Mesenchymal stem cell (in vitro differentiated cells and primary cell): ENCODE data around the gene GYPC.

Experiments used
- DNase-seq: peaks from one replicate; pipeline ENCODE4 v3.0.0-alpha.2; 2013
- H2AFZ ChIP-seq: one replicate; pipeline ENCODE4 v1.6.1; 2013; ENCODE audit warnings: low read depth, mild to moderate bottlenecking, control low read depth, inconsistent platforms, low read length, moderate library complexity
- H2AK5ac ChIP-seq: 2 replicates; pipeline ENCODE4 v1.6.1; 2013; ENCODE audit warnings: low read length, moderate library complexity, mild to moderate bottlenecking, inconsistent platforms; ENCODE audit not compliant: severe bottlenecking
- H2BK120ac ChIP-seq: one replicate; pipeline ENCODE4 v1.6.1; 2013; ENCODE audit warnings: low read depth, mild to moderate bottlenecking, inconsistent platforms, low read length, moderate library complexity
- H2BK12ac ChIP-seq, 2 experiments: one replicate each; pipeline ENCODE4 v1.6.1; 2013; ENCODE audit warnings: inconsistent platforms in 2 of 2, low read length in 2 of 2, mild to moderate bottlenecking in 2 of 2, moderate library complexity in 2 of 2, control low read depth in 1 of 2
- H2BK15ac ChIP-seq: one replicate; pipeline ENCODE4 v1.6.1; 2013; ENCODE audit warnings: mild to moderate bottlenecking, low read depth, inconsistent platforms; ENCODE audit not compliant: poor library complexity, severe bottlenecking
- H2BK5ac ChIP-seq: 2 replicates; pipeline ENCODE4 v1.6.1; 2013; ENCODE audit warnings: low read depth, mild to moderate bottlenecking, low read length, control low read depth, inconsistent platforms; ENCODE audit not compliant: poor library complexity, severe bottlenecking
- H3K14ac ChIP-seq, 2 experiments: one replicate each; pipeline ENCODE4 v1.6.1; 2013; ENCODE audit warnings: inconsistent platforms in 2 of 2, low read length in 2 of 2, control low read depth in 1 of 2, mild to moderate bottlenecking in 1 of 2, moderate library complexity in 1 of 2
- H3K18ac ChIP-seq, 2 experiments: one replicate each; pipeline ENCODE4 v1.6.1; 2013; ENCODE audit warnings: inconsistent platforms in 2 of 2, low read length in 2 of 2, control low read depth in 1 of 2, low read depth in 1 of 2, mild to moderate bottlenecking in 1 of 2
- H3K23ac ChIP-seq, 2 experiments: one replicate each; pipeline ENCODE4 v1.6.1; 2013; ENCODE audit warnings: inconsistent platforms in 2 of 2, low read length in 2 of 2, mild to moderate bottlenecking in 2 of 2, moderate library complexity in 2 of 2, control low read depth in 1 of 2
- H3K27ac ChIP-seq: 2 replicates; pipeline ENCODE4 v1.5.1; 2013; ENCODE audit warnings: mild to moderate bottlenecking, moderate library complexity, low read length, control low read depth, inconsistent platforms; ENCODE audit not compliant: poor library complexity, severe bottlenecking
- H3K27me3 ChIP-seq, 2 experiments: 2 replicates each; pipeline versions ENCODE4 v1.6.1 to v1.7.0; 2013; ENCODE audit warnings: low read length in 2 of 2, mild to moderate bottlenecking in 2 of 2, moderate library complexity in 2 of 2, control low read depth in 1 of 2, inconsistent platforms in 1 of 2; ENCODE audit not compliant: control insufficient read depth in 1 of 2, insufficient read depth in 1 of 2
- H3K36me3 ChIP-seq, 2 experiments: 2 replicates each; pipeline versions ENCODE4 v1.6.1 to v1.7.0; 2013; ENCODE audit warnings: low read length in 2 of 2, control low read depth in 1 of 2, inconsistent platforms in 1 of 2, low read depth in 1 of 2, mild to moderate bottlenecking in 1 of 2; ENCODE audit not compliant: insufficient read depth in 2 of 2, control insufficient read depth in 1 of 2
- H3K4ac ChIP-seq, 2 experiments: one replicate each; pipeline ENCODE4 v1.6.1; 2013; ENCODE audit warnings: inconsistent platforms in 2 of 2, low read length in 2 of 2, mild to moderate bottlenecking in 2 of 2, moderate library complexity in 2 of 2, control low read depth in 1 of 2, low read depth in 1 of 2
- H3K4me1 ChIP-seq: 2 replicates; pipeline ENCODE4 v1.6.1; 2013; ENCODE audit warnings: low read depth, low read length, control low read depth; ENCODE audit not compliant: control insufficient read depth, insufficient read depth
- H3K4me2 ChIP-seq: 2 replicates; pipeline ENCODE4 v1.6.1; 2013; ENCODE audit warnings: low read length, mild to moderate bottlenecking, inconsistent platforms; ENCODE audit not compliant: poor library complexity, severe bottlenecking
- H3K4me3 ChIP-seq, 2 experiments: 2 replicates each; pipeline versions ENCODE4 v1.5.1 to v1.7.0; 2013; ENCODE audit warnings: low read length in 2 of 2, mild to moderate bottlenecking in 2 of 2, control low read depth in 1 of 2, low read depth in 1 of 2; ENCODE audit not compliant: insufficient read depth in 1 of 2
- H3K79me1 ChIP-seq: replicated peaks from 2 replicates; pipeline ENCODE4 v1.6.1; 2013; ENCODE audit warnings: mild to moderate bottlenecking, control low read depth, low read length, inconsistent platforms; ENCODE audit not compliant: poor library complexity, severe bottlenecking
- H3K9ac ChIP-seq: 2 replicates; pipeline ENCODE4 v1.7.0; 2013; ENCODE audit warnings: mild to moderate bottlenecking, low read length, moderate library complexity
- H3K9me3 ChIP-seq: 2 replicates; pipeline ENCODE4 v1.7.0; 2013; ENCODE audit warnings: mild to moderate bottlenecking, low read length; ENCODE audit not compliant: control insufficient read depth
- H4K8ac ChIP-seq: one replicate; pipeline ENCODE4 v1.6.1; 2013; ENCODE audit warnings: inconsistent platforms, mild to moderate bottlenecking, low read length, moderate library complexity
- H4K91ac ChIP-seq: one replicate; pipeline ENCODE4 v1.6.1; 2013; ENCODE audit warnings: mild to moderate bottlenecking, low read length, inconsistent platforms
- WGBS: methylation state at CpG from one replicate; pipeline ENCODE4 v1.1.7; 2013; ENCODE audit warnings: mixed read lengths; 5-methylcytosine and 5-hydroxymethylcytosine counted together

The GYPC gene

GRCh38 chr2:126707191-126707590 is 51.2 kb downstream of the GYPC start:
- H3K27ac ChIP-seq = no peak overlapping the region
- H3K79me1 ChIP-seq = no peaks in the 10 kb centered on the region
- H3K4me3 ChIP-seq = no peak overlapping the region
- H4K91ac ChIP-seq = no peak overlapping the region
- H3K9me3 ChIP-seq = peaks cover 3% of the 10 kb centered on the region
- H2BK15ac ChIP-seq = no peak overlapping the region
- no peak for DNase-seq
- H3K36me3 ChIP-seq = no peaks in the 10 kb centered on the region
- no peak overlapping the region for H4K8ac ChIP-seq
- H3K18ac ChIP-seq = no peak overlapping the region
- H2BK12ac ChIP-seq = no peak overlapping the region
- H2BK5ac ChIP-seq = peak overlapping the region; percentile 35
- no peak overlapping the region for H2AFZ ChIP-seq
- H3K27me3 ChIP-seq = no peaks in the 10 kb centered on the region
- H3K23ac ChIP-seq = no peak overlapping the region
- H3K9ac ChIP-seq = no peak overlapping the region
- no peak overlapping the region for H3K14ac ChIP-seq
- no peak overlapping the region for H2BK120ac ChIP-seq
- H3K4me2 ChIP-seq = no peak overlapping the region
- H2AK5ac ChIP-seq = no peak overlapping the region
- H3K4ac ChIP-seq = no peak overlapping the region
- peaks cover 1% of the 10 kb centered on the region for H3K4me1 ChIP-seq
- WGBS = 100% methylated on average over 1 of the region's 1 CpG

DNA sequence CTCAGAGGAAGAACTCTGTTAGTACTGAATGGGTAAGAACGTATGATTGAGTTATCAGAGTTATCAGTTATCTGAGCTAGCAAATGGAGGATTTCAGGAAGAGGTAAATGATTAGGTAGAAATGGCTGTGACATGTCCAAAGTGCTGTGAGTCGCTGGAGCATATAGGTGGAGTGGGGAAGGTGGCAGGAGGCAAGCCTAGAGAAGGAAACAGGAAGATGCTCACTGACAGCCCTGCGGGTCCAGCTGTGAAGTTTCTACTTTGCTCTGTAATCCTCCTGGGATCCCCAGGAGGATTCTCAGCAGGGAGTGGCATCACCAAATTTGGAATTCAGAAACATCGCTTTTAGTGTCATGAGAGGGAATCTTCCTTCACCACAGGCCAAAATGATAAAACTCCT is 52.0 kb downstream of the GYPC start:
- Histone ChIP-seq H2BK5ac (no peak overlapping the region), H4K8ac (no peak overlapping the region), H3K23ac (no peak overlapping the region), H3K9ac (no peak overlapping the region), H2AK5ac (no peak overlapping the region), H3K27me3 (no peaks in the 10 kb centered on the region), H2BK120ac (no peak overlapping the region), H3K18ac (no peak overlapping the region), H2AFZ (no peak overlapping the region), H3K4me3 (no peak overlapping the region), H3K36me3 (no peaks in the 10 kb centered on the region), H3K4ac (no peak overlapping the region), H3K4me1 (peaks cover 1% of the 10 kb centered on the region), H3K14ac (no peak overlapping the region), H3K9me3 (peaks cover 3% of the 10 kb centered on the region), H3K4me2 (no peak overlapping the region), H3K79me1 (no peaks in the 10 kb centered on the region), H2BK12ac (no peak overlapping the region), H3K27ac (no peak overlapping the region), H4K91ac (no peak overlapping the region), H2BK15ac (no peak overlapping the region)
- DNase-seq = no peak
- WGBS = 73% methylated on average over 4 of the region's 4 CpGs

DNA sequence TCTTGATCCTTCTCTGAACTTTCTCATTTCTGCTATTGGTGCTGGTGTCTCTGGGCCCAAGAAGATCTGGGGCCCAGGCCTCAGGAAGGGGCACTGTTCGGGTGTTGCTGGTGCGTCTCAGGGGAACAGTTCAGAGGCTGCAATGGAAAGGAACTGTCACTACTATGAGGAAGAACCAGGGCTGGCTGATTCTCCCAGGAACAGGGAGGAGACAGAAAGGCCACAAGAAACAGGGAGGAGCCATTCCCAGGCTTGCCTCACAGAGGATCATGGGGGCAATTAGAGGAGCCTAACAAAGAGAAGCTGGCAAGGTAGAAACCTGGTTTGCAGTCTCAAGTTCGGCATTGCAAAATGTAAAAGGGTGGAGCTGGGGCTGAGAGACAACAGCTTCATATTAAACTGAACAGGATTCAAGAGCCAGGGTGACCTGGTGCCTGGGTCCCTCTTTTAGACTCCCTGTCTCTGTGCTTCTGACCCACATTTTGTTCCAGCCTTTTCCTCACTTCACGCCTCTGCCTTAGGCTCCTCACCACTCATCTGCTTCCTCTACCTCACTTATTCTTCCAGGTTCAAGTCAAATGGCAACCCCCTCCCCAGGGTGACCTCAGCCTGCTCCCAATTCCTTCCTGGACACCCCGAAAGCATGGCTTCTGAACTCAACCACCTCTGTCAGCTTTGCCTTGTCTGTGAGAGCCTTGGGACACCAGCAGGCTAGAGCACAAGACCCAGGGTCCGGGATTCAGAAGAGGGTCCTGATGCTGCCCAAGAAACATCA is 58.4 kb downstream of the GYPC start:
- no peak overlapping the region for H2AK5ac ChIP-seq
- H3K4me2 ChIP-seq = no peak overlapping the region
- H3K9me3 ChIP-seq = no peaks in the 10 kb centered on the region
- peaks cover 0 to 9% of the 10 kb centered on the region in 2 experiments for H3K27me3 ChIP-seq
- DNase-seq = no peak
- 87% methylated on average over 6 of the region's 6 CpGs for WGBS
- no peak overlapping the region for H3K23ac ChIP-seq
- no peak overlapping the region for H3K4me3 ChIP-seq
- H3K18ac ChIP-seq = no peak overlapping the region
- no peaks in the 10 kb centered on the region for H3K4me1 ChIP-seq
- no peaks in the 10 kb centered on the region for H3K79me1 ChIP-seq
- H2AFZ ChIP-seq = no peak overlapping the region
- H4K91ac ChIP-seq = no peak overlapping the region
- no peak overlapping the region for H4K8ac ChIP-seq
- H3K4ac ChIP-seq = no peak overlapping the region
- H3K27ac ChIP-seq = no peak overlapping the region
- H2BK12ac ChIP-seq = no peak overlapping the region
- H2BK15ac ChIP-seq = no peak overlapping the region
- no peak overlapping the region for H3K9ac ChIP-seq
- no peak overlapping the region for H2BK120ac ChIP-seq
- H2BK5ac ChIP-seq = no peak overlapping the region
- no peaks in the 10 kb centered on the region for H3K36me3 ChIP-seq
- no peak overlapping the region for H3K14ac ChIP-seq

GRCh38 chr2:126715111-126715510 is 59.2 kb downstream of the GYPC start:
- Histone ChIP-seq H2BK120ac (no peak overlapping the region), H4K8ac (no peak overlapping the region), H3K27me3 (peaks cover 0 to 9% of the 10 kb centered on the region in 2 experiments), H3K9me3 (no peaks in the 10 kb centered on the region), H2AFZ (no peak overlapping the region), H3K4me2 (no peak overlapping the region), H3K4me3 (no peak overlapping the region), H3K9ac (no peak overlapping the region), H3K79me1 (no peaks in the 10 kb centered on the region), H3K4me1 (no peaks in the 10 kb centered on the region), H3K4ac (no peak overlapping the region), H3K23ac (no peak overlapping the region), H3K14ac (no peak overlapping the region), H2BK12ac (no peak overlapping the region), H3K27ac (no peak overlapping the region), H3K36me3 (no peaks in the 10 kb centered on the region), H2BK15ac (no peak overlapping the region), H4K91ac (no peak overlapping the region), H3K18ac (no peak overlapping the region), H2AK5ac (no peak overlapping the region), H2BK5ac (no peak overlapping the region)
- no peak for DNase-seq
- WGBS = 91% methylated on average over 3 of the region's 3 CpGs
